AG09319 (cell line): Measurements from ENCODE around the gene UBE2H.

Experiments
- DNase-seq: peaks from one replicate; pipeline ENCODE4 v3.0.0-alpha.2; 2010; ENCODE audit warnings: low read depth; ENCODE audit errors: extremely low read depth
- CTCF ChIP-seq: IDR thresholded peaks from 2 replicates; pipeline ENCODE4 v1.5.1; 2011; ENCODE audit warnings: low read depth, mild to moderate bottlenecking, inconsistent platforms, low read length, moderate library complexity

The UBE2H gene

DNA sequence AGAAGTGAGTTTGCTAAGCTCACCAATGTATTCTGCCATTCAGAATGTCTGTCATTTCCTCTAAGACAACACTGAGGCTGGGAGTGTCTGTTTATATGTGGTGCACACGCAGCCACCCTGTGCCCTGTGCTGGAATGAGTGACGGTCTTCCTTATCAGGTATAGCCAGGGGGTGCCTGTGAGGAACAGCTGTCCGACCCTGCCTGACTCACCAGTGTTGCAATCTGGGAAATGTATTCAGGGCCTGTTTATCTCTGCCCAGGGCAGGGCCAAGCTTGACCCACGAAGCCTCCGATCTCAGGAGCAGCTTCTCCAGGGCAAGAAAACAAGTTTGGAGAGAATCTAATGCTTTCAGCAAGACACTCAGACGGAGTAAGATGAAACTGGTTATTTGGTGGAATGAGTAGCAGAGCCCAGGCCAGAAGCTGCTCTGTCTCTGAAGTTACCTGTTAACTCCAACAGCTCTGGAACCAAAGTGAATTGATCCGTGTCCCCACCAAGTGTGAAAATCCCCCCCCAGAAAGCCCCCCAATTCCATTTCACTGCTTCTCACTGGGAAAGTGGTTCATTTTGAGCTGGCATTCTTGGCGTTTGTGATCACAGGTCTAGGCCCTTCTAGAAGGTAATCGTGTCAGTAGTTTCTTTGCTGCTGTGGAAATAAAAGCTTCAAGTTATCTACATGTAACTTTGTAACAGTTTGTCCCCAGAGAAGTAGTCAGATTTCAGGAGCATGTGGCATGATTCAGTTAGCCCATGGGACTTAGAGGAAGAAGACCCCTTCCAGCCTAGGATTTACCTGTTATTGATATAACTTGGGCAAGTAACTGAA is 6.1 kb upstream of the UBE2H start:
- no peak; the same call in 1 of the 2 replicates for TF ChIP-seq CTCF
- no peak for DNase-seq

DNA sequence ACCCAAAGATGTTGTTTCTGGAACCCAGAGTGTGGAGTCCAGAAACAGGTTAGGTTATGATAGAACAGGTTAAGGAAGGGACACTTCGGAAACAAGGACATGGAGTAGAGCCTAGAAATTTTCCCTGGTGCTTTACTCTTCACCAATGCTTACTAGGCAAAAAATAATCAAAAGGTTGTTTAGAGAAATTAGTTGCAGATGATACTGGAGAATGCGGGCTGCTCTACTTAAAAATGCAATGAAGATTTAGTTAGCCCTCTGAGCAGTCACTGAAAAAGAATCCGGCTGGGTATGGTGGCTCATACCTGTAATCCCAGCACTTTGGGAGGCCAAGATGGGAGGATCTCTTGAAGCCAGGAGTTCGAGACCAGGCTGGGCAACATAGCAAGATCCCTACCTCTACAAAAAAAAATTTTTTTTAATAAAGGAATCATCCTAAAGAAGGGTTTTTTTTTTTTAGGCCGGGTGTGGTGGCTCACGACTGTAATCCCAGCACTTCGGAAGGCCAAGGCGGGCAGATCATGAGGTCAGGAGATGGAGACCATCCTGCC is 3.3 kb upstream of the UBE2H start:
- DNase-seq, result no peak
- TF ChIP-seq CTCF, result no peak

- no peak for DNase-seq
- TF ChIP-seq CTCF, result no peak
Observed at GRCh38 chr7:129952086-129952652, 591 bp downstream of the UBE2H start.

- no peak for DNase-seq
- no peak for TF ChIP-seq CTCF
Observed at GRCh38 chr7:129951226-129952085, 1.3 kb downstream of the UBE2H start.

DNA sequence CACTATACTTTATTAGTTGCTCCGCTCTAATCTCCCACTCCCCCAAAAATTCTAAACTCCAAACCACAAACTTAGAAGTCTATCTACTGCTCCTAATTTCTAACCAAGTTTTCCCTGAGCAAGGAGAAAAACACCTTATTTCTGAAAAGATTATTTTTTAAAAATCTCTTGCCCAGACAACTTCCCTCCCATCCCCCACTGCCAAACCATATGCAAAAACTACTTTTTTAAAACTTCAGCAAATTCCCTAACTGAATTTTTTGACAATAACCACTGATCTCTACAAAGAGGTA is 1.9 kb downstream of the UBE2H start:
- no peak for TF ChIP-seq CTCF
- DNase-seq, result no peak

DNA sequence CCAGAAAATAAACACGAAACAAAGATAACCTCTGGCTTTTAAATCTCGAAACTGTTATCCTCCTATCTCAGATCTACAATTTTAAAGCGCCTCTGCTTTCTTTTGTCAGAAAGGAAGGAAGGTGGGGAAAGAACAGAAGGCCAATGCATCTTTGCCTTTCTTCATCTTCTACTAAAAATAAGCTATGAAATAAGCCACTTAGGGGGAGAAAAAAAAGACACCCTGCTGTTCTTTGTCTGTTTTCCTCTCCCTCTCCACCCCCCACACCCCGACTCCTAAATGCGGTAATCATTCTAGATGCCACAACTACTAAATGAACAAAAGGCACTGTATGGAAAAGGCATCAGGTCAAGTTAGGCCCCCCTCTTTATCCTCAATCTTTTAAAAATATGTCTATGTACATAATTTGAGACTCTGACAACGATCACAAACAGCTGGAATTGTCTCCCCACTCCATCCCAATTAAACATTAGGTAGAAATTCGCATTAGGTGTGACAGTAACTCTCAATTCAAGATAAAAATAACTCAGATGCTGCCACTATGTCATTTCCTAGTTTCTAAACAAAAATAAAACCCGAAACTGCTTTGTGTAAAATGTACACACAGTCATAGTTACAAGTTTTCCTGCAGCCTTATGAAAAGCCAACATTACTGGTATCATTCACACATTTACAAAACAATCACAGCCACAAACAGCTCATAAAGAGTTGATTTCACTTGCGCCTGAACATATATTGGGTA is 2.4 kb downstream of the UBE2H start:
- no peak for DNase-seq
- no peak for TF ChIP-seq CTCF
